Activated T-cell treated with anti-CD3 and anti-CD28 coated beads, Interleukin-2, amount 50 U/mL, for 4 hours (primary cell): ENCODE results near the gene RAD51B. TPM values are rescaled to one million over a fixed set of nuclear protein-coding genes. Genes with fewer than 3 reads are reported as not detected.

ENCODE experiments used
- ATAC-seq, 2 donors: fragments of 200-7000 bp; cut with Tn5 transposase; one replicate each; pipeline ENCODE4 v1.10.0; 2021
- DNase-seq: peaks from one replicate; pipeline ENCODE4 v3.0.0-alpha.2; 2020
- H3K27me3 Mint-ChIP-seq: one replicate; pipeline ENCODE4 v1.8.0; 2021; ENCODE audit warnings: low read depth, mixed read lengths
- H3K36me3 Mint-ChIP-seq: one replicate; pipeline ENCODE4 v1.8.0; 2022; ENCODE audit warnings: mixed read lengths; ENCODE audit not compliant: insufficient read depth
- H3K4me1 Mint-ChIP-seq: one replicate; pipeline ENCODE4 v1.8.0; 2021; ENCODE audit warnings: low read depth, mixed read lengths
- H3K4me3 Mint-ChIP-seq: one replicate; pipeline ENCODE4 v1.8.0; 2021; ENCODE audit warnings: mild to moderate bottlenecking, moderate library complexity, mixed read lengths
- H3K9me3 Mint-ChIP-seq: one replicate; pipeline ENCODE4 v1.8.0; 2021; ENCODE audit warnings: mixed read lengths
- total RNA-seq, 3 donors: library from RNA; stranded (reverse); gene quantifications; one replicate each; pipeline ENCODE4 v1.2.1, GENCODE V29; 2021

The RAD51B gene
- total RNA-seq, 3 donors from 2014 or later, result 10.6 to 16.1 (median 14.2) TPM

GRCh38 chr14:68604361-68604730 lies 784.8 kb downstream of the RAD51B start:
- ATAC-seq (no peak), DNase-seq (no peak)
- peaks cover 8% of the 10 kb centered on the region for H3K4me1 Mint-ChIP-seq
- H3K4me3 Mint-ChIP-seq, result no peak overlapping the region
- no peaks in the 10 kb centered on the region for H3K9me3 Mint-ChIP-seq
- H3K36me3 Mint-ChIP-seq, result peaks cover 2% of the 10 kb centered on the region
- no peaks in the 10 kb centered on the region for H3K27me3 Mint-ChIP-seq

GRCh38 chr14:68604822-68605221 lies 785.2 kb downstream of the RAD51B start:
- Mint-ChIP-seq H3K4me3 (no peak overlapping the region), H3K4me1 (peaks cover 8% of the 10 kb centered on the region)
- no peak for ATAC-seq

GRCh38 chr14:68606176-68606575 lies 786.6 kb downstream of the RAD51B start:
- Mint-ChIP-seq H3K4me1 (peaks cover 8% of the 10 kb centered on the region), H3K9me3 (no peaks in the 10 kb centered on the region), H3K4me3 (no peak overlapping the region), H3K36me3 (peaks cover 2% of the 10 kb centered on the region), H3K27me3 (no peaks in the 10 kb centered on the region)
- DNase-seq (no peak), ATAC-seq (no peak)

More at GRCh38 chr14:68604822-68605221, 785.2 kb downstream of the RAD51B start:
- Mint-ChIP-seq H3K36me3 (peaks cover 2% of the 10 kb centered on the region), H3K27me3 (no peaks in the 10 kb centered on the region), H3K9me3 (no peaks in the 10 kb centered on the region)
- DNase-seq, result no peak

GRCh38 chr14:68606644-68607043 lies 787.1 kb downstream of the RAD51B start:
- no peak for DNase-seq

GRCh38 chr14:68607081-68607866 lies 787.7 kb downstream of the RAD51B start:
- Mint-ChIP-seq H3K4me3 (no peak overlapping the region), H3K4me1 (peaks cover 8% of the 10 kb centered on the region), H3K36me3 (peaks cover 2% of the 10 kb centered on the region), H3K9me3 (no peaks in the 10 kb centered on the region), H3K27me3 (no peaks in the 10 kb centered on the region)
- ATAC-seq (no peak), DNase-seq (no peak)

More at GRCh38 chr14:68606644-68607043, 787.1 kb downstream of the RAD51B start:
- peaks cover 2% of the 10 kb centered on the region for H3K36me3 Mint-ChIP-seq
- no peaks in the 10 kb centered on the region for H3K27me3 Mint-ChIP-seq
- no peak overlapping the region for H3K4me3 Mint-ChIP-seq
- ATAC-seq, result no peak
- H3K4me1 Mint-ChIP-seq, result peaks cover 8% of the 10 kb centered on the region
- H3K9me3 Mint-ChIP-seq, result no peaks in the 10 kb centered on the region

GRCh38 chr14:68607867-68608573 lies 788.4 kb downstream of the RAD51B start:
- H3K36me3 Mint-ChIP-seq, result peaks cover 2% of the 10 kb centered on the region
- no peak overlapping the region for H3K4me3 Mint-ChIP-seq
- ATAC-seq (no peak), DNase-seq (no peak)
- H3K4me1 Mint-ChIP-seq, result peaks cover 8% of the 10 kb centered on the region
- no peaks in the 10 kb centered on the region for H3K27me3 Mint-ChIP-seq
- no peaks in the 10 kb centered on the region for H3K9me3 Mint-ChIP-seq

GRCh38 chr14:68608574-68608962 lies 789.0 kb downstream of the RAD51B start:
- DNase-seq (no peak), ATAC-seq (no peak)
- H3K4me1 Mint-ChIP-seq, result peaks cover 8% of the 10 kb centered on the region
- H3K27me3 Mint-ChIP-seq, result no peaks in the 10 kb centered on the region
- no peaks in the 10 kb centered on the region for H3K9me3 Mint-ChIP-seq
- peaks cover 2% of the 10 kb centered on the region for H3K36me3 Mint-ChIP-seq
- H3K4me3 Mint-ChIP-seq, result no peak overlapping the region

GRCh38 chr14:68609012-68609411 lies 789.4 kb downstream of the RAD51B start:
- Mint-ChIP-seq H3K36me3 (peaks cover 2% of the 10 kb centered on the region), H3K9me3 (peaks cover 4% of the 10 kb centered on the region), H3K27me3 (no peaks in the 10 kb centered on the region), H3K4me3 (no peak overlapping the region), H3K4me1 (peaks cover 8% of the 10 kb centered on the region)
- ATAC-seq, result no peak
- DNase-seq, result no peak

- Mint-ChIP-seq H3K4me3 (no peak overlapping the region), H3K27me3 (no peaks in the 10 kb centered on the region), H3K9me3 (peaks cover 10% of the 10 kb centered on the region), H3K36me3 (peaks cover 2% of the 10 kb centered on the region), H3K4me1 (peaks cover 8% of the 10 kb centered on the region)
- DNase-seq (no peak), ATAC-seq (no peak)
Observed at GRCh38 chr14:68610251-68610793, 790.7 kb downstream of the RAD51B start.

- no peak for DNase-seq
- ATAC-seq, result no peak
- Mint-ChIP-seq H3K4me3 (no peak overlapping the region), H3K36me3 (peaks cover 1% of the 10 kb centered on the region), H3K27me3 (no peaks in the 10 kb centered on the region), H3K4me1 (peaks cover 8% of the 10 kb centered on the region), H3K9me3 (peaks cover 20% of the 10 kb centered on the region)
Observed at GRCh38 chr14:68611599-68611998, 792.0 kb downstream of the RAD51B start.

GRCh38 chr14:68612049-68612448 lies 792.5 kb downstream of the RAD51B start:
- H3K9me3 Mint-ChIP-seq, result peaks cover 24% of the 10 kb centered on the region
- ATAC-seq, result no peak
- peaks cover 1% of the 10 kb centered on the region for H3K36me3 Mint-ChIP-seq
- no peak overlapping the region for H3K4me3 Mint-ChIP-seq
- H3K27me3 Mint-ChIP-seq, result no peaks in the 10 kb centered on the region
- H3K4me1 Mint-ChIP-seq, result peaks cover 6% of the 10 kb centered on the region
- no peak for DNase-seq

- no peaks in the 10 kb centered on the region for H3K27me3 Mint-ChIP-seq
- no peak for ATAC-seq
- peaks cover 1% of the 10 kb centered on the region for H3K36me3 Mint-ChIP-seq
- no peaks in the 10 kb centered on the region for H3K4me1 Mint-ChIP-seq
- H3K9me3 Mint-ChIP-seq, result peaks cover 34% of the 10 kb centered on the region
- no peak overlapping the region for H3K4me3 Mint-ChIP-seq
- DNase-seq, result no peak
Observed at GRCh38 chr14:68616221-68616902, 796.8 kb downstream of the RAD51B start.

- Mint-ChIP-seq H3K27me3 (no peaks in the 10 kb centered on the region), H3K4me3 (no peak overlapping the region), H3K4me1 (no peaks in the 10 kb centered on the region), H3K36me3 (peaks cover 1% of the 10 kb centered on the region), H3K9me3 (peaks cover 24% of the 10 kb centered on the region)
- ATAC-seq (no peak), DNase-seq (no peak)
Observed at GRCh38 chr14:68619790-68620574, 800.4 kb downstream of the RAD51B start.
